HG03565 (cell line): ENCODE measurements around the gene SLC16A2.

Source experiments
- ATAC-seq: cut with Tn5 transposase; IDR thresholded peaks from one replicate; pipeline ENCODE4 v1.9.1; 2021; ENCODE audit warnings: mild to moderate bottlenecking, moderate library complexity; ENCODE audit not compliant: unreplicated experiment

The SLC16A2 gene

DNA sequence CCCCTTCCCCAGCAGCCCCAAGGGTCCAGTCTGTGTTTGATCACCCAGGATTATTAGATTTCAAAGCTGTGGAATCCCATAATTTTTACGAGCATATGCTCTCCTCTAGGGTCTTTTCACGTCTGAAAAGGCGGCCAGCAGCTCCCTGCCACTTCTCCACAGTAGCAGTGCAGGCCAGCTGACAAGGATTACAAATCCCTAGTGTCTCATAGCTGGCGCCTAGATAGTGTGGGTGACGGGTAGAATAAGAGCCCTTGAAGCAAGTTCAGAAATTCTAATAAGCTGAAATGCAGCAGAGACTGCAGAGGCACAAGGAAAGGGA, 113.8 kb downstream of the SLC16A2 start:
- ATAC-seq = no peak

- ATAC-seq = peak; percentile 35
These were observed 114.3 kb downstream of the SLC16A2 start for GRCh38 chrX:74535408-74536151.

- no peak for ATAC-seq
These were observed 115.0 kb downstream of the SLC16A2 start for GRCh38 chrX:74536152-74536831.

DNA sequence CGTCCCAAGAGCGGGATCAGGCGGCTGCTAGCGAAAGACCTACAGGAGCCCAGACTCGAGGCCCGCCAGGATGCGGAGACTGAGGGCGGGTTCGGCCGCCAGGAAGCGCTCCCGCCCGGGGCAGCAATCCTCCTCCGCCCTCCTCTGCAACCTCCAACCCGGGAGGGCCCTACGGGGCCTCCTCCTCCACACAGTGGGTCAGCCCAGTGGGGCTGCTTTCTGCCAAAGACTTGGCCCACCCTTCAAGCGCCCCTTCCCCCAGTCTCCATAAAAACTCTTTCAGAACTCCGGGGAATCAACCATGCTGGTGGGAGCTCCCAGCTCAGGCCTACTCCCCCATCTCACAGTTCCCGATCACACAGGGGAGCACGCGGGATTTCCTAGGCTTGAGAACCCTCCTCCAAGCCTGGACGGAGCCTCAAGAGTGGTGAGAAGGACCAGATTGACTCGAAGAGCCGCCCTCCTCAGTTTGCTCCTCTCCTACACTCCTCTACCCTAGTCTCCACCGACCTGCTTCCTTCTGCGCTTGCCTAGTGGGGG, 115.6 kb downstream of the SLC16A2 start:
- no peak for ATAC-seq

GRCh38 chrX:74540635-74541249, 119.4 kb downstream of the SLC16A2 start:
- no peak for ATAC-seq

- ATAC-seq = no peak
These were observed 124.7 kb downstream of the SLC16A2 start for GRCh38 chrX:74545880-74546523.

- ATAC-seq = no peak
These were observed 125.7 kb downstream of the SLC16A2 start for GRCh38 chrX:74546984-74547383.

GRCh38 chrX:74550295-74550802, 129.1 kb downstream of the SLC16A2 start:
- peak; percentile 67 for ATAC-seq

- ATAC-seq = no peak
These were observed 130.6 kb downstream of the SLC16A2 start for GRCh38 chrX:74551934-74552333.

DNA sequence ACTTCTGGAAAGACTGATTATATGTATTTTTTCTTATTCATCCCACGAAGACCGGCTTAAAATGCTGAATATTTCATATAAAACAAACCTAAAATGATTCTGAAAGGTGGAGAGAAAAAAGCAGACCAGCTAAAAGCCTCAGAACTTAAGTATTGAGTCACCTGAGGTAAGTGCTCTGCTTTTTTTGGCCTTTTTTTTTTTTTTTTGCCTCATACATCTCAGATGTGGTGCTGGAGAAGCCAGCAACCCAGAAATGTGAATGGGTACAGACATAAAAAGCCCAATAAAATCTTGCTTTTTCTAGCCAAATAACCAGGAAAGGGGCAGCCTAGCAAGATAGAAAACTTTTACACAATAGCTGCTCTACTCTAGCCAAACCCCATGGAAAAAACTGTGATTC, 136.1 kb downstream of the SLC16A2 start:
- no peak for ATAC-seq

DNA sequence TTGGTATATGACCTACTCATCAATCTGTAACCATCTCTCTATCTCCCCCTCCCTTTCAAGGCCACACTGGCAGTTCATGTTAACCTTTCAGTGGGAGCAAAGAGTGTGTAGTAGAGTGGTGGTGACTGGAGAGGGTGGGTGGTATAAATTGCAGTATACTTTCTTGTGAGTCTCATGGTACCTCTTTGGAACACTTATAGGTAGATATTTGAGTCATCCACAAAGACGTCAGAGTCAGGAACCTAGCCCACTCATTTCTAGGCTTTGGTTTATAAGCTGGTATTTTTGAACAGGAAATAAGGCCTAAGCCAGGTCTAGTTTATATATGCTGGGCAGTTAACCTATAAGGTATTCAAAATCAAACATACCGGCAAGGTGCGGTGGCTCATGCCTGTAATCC, 156.8 kb downstream of the SLC16A2 start:
- ATAC-seq = no peak

DNA sequence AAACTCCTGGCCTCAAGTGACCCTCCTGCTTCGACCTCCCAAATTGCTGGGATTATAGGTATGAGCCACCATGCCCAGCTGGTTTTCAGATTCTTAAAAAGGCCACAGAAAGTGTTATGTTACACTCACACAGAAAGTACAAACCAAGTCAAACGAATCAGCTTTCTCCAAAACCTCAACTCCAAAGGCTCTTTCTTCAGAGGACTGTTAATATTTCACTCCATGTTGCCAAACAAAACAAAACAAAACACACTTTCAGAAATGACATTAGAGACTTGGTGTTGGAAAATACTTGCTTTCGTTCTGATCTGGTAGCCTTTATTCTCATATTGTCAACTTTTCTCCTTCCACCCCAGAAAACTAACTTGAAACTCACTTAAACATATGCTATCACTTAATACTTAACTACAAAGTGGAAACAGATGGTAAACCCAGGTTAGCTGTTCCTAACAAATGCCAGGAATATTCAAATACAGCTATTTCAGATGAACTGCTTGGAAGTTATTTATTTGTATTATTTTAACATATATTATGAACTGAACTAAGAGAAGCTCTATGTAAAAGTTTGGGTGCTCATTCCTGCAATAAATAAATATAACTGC, 158.4 kb downstream of the SLC16A2 start:
- no peak for ATAC-seq
